Prostate gland (tissue), 2 donors: ENCODE results near the gene GOLGA1. TPM values are rescaled to one million over a fixed set of nuclear protein-coding genes. Genes with fewer than 3 reads are reported as not detected.
A peak's percentile ranks its signal among the peaks of the same experiment; 100 is the strongest.

Experiments
- DNase-seq: peaks from one replicate; pipeline ENCODE4 v3.0.0-alpha.2; 2019; ENCODE audit warnings: low spot score
- H3K27ac ChIP-seq, 2 donors: fragments of 200-600 bp; sonication (generic); 2 replicates each; pipeline ENCODE4 v1.5.1; 2017 to 2019
- H3K27me3 ChIP-seq: fragments of 200-600 bp; sonication (generic); replicated peaks from 2 replicates; pipeline ENCODE4 v1.5.1; 2019; ENCODE audit not compliant: insufficient read depth
- H3K36me3 ChIP-seq, 2 donors: fragments of 200-600 bp; sonication (generic); 1 replicate in 1 of 2; 2 replicates in 1 of 2; pipeline versions ENCODE4 v1.5.1 to v1.8.1; 2017 to 2019
- H3K4me1 ChIP-seq: fragments of 200-600 bp; sonication (generic); replicated peaks from 2 replicates; pipeline ENCODE4 v1.5.1; 2019
- H3K4me3 ChIP-seq, 2 donors: fragments of 200-600 bp; sonication (generic); 2 replicates each; pipeline ENCODE4 v1.5.1; 2017 to 2019
- H3K9me3 ChIP-seq: fragments of 200-600 bp; sonication (generic); 2 replicates; pipeline ENCODE4 v1.5.1; 2017
- CTCF ChIP-seq, 4 experiments: fragments of 200-600 bp in 2 of 4; fragments of 450-650 bp in 2 of 4; sonication (generic) in 2 of 4; IDR thresholded peaks; 1 replicate in 3 of 4; 2 replicates in 1 of 4; pipeline ENCODE4 v1.5.1; 2016 to 2019; ENCODE audit warnings: antibody characterized with exemption in 4 of 4, mild to moderate bottlenecking in 2 of 4, moderate library complexity in 2 of 4
- POLR2A ChIP-seq: fragments of 450-650 bp; IDR thresholded peaks from one replicate; pipeline ENCODE4 v1.6.1; 2016; ENCODE audit warnings: antibody characterized with exemption, mild to moderate bottlenecking
- POLR2AphosphoS5 ChIP-seq: sonication (generic); formaldehyde crosslinking; IDR thresholded peaks from one replicate; pipeline ENCODE4 v1.6.1; 2017; ENCODE audit warnings: antibody characterized with exemption
- WGBS: methylation state at CpG from one replicate; pipeline ENCODE4 v1.1.5; 2018; 5-methylcytosine and 5-hydroxymethylcytosine counted together
- intact Hi-C: fragments of 100-400 bp; cut with DNase I; formaldehyde crosslinking; loops from one replicate; pipeline ENCODE4 v1.14.2; 2022
- total RNA-seq, 2 donors: library from RNA; depleted of rRNA; stranded (reverse); fragments of >200 nt; gene quantifications; one replicate each; pipeline ENCODE4 v1.1.0, GENCODE V29; 2016

GOLGA1 gene
- total RNA-seq, 2 donors from 2014 or later: 12.5 to 28.3 TPM

- no peaks in the 10 kb centered on the region for H3K27me3 ChIP-seq
- no peak overlapping the region for H3K27ac ChIP-seq
- 90% methylated on average over 6 of the region's 6 CpGs for WGBS
- no peak for TF ChIP-seq CTCF (IDR thresholded peaks at IDR 0.05)
- no peak overlapping the region for H3K4me3 ChIP-seq
- intact Hi-C loops: no loop called here
- H3K36me3 ChIP-seq: no peaks in the 10 kb centered on the region
- no peaks in the 10 kb centered on the region for H3K9me3 ChIP-seq
- DNase-seq: no peak
- peaks cover 9% of the 10 kb centered on the region for H3K4me1 ChIP-seq
Measured at GRCh38 chr9:124875501-124875900, 65.4 kb downstream of the GOLGA1 start.

GRCh38 chr9:124873664-124874063 lies 67.2 kb downstream of the GOLGA1 start:
- DNase-seq: no peak
- no peaks in the 10 kb centered on the region for H3K9me3 ChIP-seq
- intact Hi-C loops: no loop called here
- H3K36me3 ChIP-seq: no peaks in the 10 kb centered on the region
- no peaks in the 10 kb centered on the region for H3K27me3 ChIP-seq
- 82% methylated on average over 14 of the region's 14 CpGs for WGBS
- H3K4me3 ChIP-seq: no peak overlapping the region
- no peak for TF ChIP-seq CTCF (IDR thresholded peaks at IDR 0.05)
- no peak for TF ChIP-seq POLR2A
- TF ChIP-seq POLR2AphosphoS5: no peak
- H3K27ac ChIP-seq: no peak overlapping the region
- peaks cover 11% of the 10 kb centered on the region for H3K4me1 ChIP-seq

- WGBS: 77% methylated on average over 11 of the region's 11 CpGs
- TF ChIP-seq POLR2A (no peak), CTCF (IDR thresholded peaks at IDR 0.05) (no peak), POLR2AphosphoS5 (no peak)
- Histone ChIP-seq H3K27me3 (no peaks in the 10 kb centered on the region), H3K9me3 (no peaks in the 10 kb centered on the region), H3K27ac (no peak overlapping the region), H3K36me3 (no peaks in the 10 kb centered on the region), H3K4me1 (peaks cover 11% of the 10 kb centered on the region), H3K4me3 (no peak overlapping the region)
- intact Hi-C loops: no loop called here
- no peak for DNase-seq
Measured at GRCh38 chr9:124871156-124871561, 69.7 kb downstream of the GOLGA1 start.

- Histone ChIP-seq H3K27ac (no peak overlapping the region), H3K4me3 (peak overlapping the region in 1 of 2 donors; percentile 96), H3K4me1 (peaks cover 11% of the 10 kb centered on the region), H3K36me3 (no peaks in the 10 kb centered on the region), H3K27me3 (no peaks in the 10 kb centered on the region), H3K9me3 (no peaks in the 10 kb centered on the region)
- TF ChIP-seq POLR2A: no peak
- no peak for TF ChIP-seq CTCF (IDR thresholded peaks at IDR 0.05)
- TF ChIP-seq POLR2AphosphoS5: no peak
- WGBS: 55% methylated on average over 6 of the region's 6 CpGs
- intact Hi-C loops: no loop called here
- no peak for DNase-seq
Measured at GRCh38 chr9:124870723-124871122, 70.2 kb downstream of the GOLGA1 start.

- intact Hi-C loops: loop anchor here (10.0 kb wide), 1 partner anchor 75 kb away; the partner anchor contains the start of gene GOLGA1
- TF ChIP-seq CTCF (IDR thresholded peaks at IDR 0.05) (no peak), POLR2A (peak; percentile 13), POLR2AphosphoS5 (peak; percentile 49)
Measured at GRCh38 chr9:124869986-124870560, 70.8 kb downstream of the GOLGA1 start.

More at GRCh38 chr9:124869986-124870560, 70.8 kb downstream of the GOLGA1 start:
- H3K27ac ChIP-seq: peak overlapping the region; percentile 87
- H3K9me3 ChIP-seq: no peaks in the 10 kb centered on the region
- H3K27me3 ChIP-seq: no peaks in the 10 kb centered on the region
- 8% methylated on average over 12 of the region's 12 CpGs for WGBS
- peaks cover 11% of the 10 kb centered on the region for H3K4me1 ChIP-seq
- no peak for DNase-seq
- H3K36me3 ChIP-seq: no peaks in the 10 kb centered on the region
- peak overlapping the region; percentile 96 to 98 for H3K4me3 ChIP-seq
